HEK293 (cell line): ENCODE measurements around the gene COQ7.

Experiments
- CTCF ChIA-PET: fragments of 350-600 bp; formaldehyde crosslinking; extraction: SDS; loops from one replicate; lab custom pipeline; 2021; ENCODE audit warnings: antibody characterized with exemption; lab: Yijun Ruan, JAX
- POLR2A ChIA-PET: fragments of 300-600 bp; formaldehyde crosslinking; extraction: SDS; loops from one replicate; lab custom pipeline; 2020; ENCODE audit warnings: antibody characterized with exemption, inconsistent platforms; lab: Yijun Ruan, JAX
- H3K27ac ChIP-seq: fragments of 200-500 bp; sonication (Bioruptor generic); 2 replicates; pipeline ENCODE4 v1.5.1; 2014; ENCODE audit warnings: low read depth, low read length, control low read depth, inconsistent platforms; ENCODE audit errors: extremely low read depth
- H3K36me3 ChIP-seq, 2 experiments: fragments of 200-500 bp in 1 of 2; sonication (Bioruptor generic) in 1 of 2; 1 replicate in 1 of 2; 2 replicates in 1 of 2; pipeline ENCODE4 v1.5.1; 2014 to 2017; ENCODE audit warnings: inconsistent platforms in 2 of 2, low read length in 2 of 2; ENCODE audit not compliant: control insufficient read depth in 2 of 2, insufficient read depth in 1 of 2
- H3K4me1 ChIP-seq: fragments of 200-500 bp; sonication (Bioruptor generic); 2 replicates; pipeline ENCODE4 v1.5.1; 2014; ENCODE audit warnings: mild to moderate bottlenecking, low read length, inconsistent platforms; ENCODE audit not compliant: control insufficient read depth, insufficient read depth
- H3K4me3 ChIP-seq: 2 replicates; pipeline ENCODE4 v1.5.1; 2011; ENCODE audit warnings: low read depth, mild to moderate bottlenecking, control low read depth, low read length, moderate library complexity
- H3K9me3 ChIP-seq: fragments of 200-500 bp; sonication (Bioruptor generic); 2 replicates; pipeline ENCODE4 v1.5.1; 2014; ENCODE audit warnings: low read depth, low read length, inconsistent platforms; ENCODE audit not compliant: control insufficient read depth, insufficient read depth
- EGR2 ChIP-seq: fragments of 450-650 bp; formaldehyde crosslinking; IDR thresholded peaks from 2 replicates; pipeline ENCODE4 v1.5.1; 2016; ENCODE audit warnings: low read depth, missing biosample characterization, missing genetic modification characterization
- KLF1 ChIP-seq: fragments of 450-650 bp; formaldehyde crosslinking; IDR thresholded peaks from 2 replicates; pipeline ENCODE4 v1.5.1; 2016; ENCODE audit warnings: missing biosample characterization, missing genetic modification characterization
- SCRT1 ChIP-seq: fragments of 450-650 bp; formaldehyde crosslinking; IDR thresholded peaks from 2 replicates; pipeline ENCODE4 v1.5.1; 2016; ENCODE audit warnings: missing biosample characterization, missing genetic modification characterization, borderline replicate concordance
- SCRT2 ChIP-seq: fragments of 450-650 bp; formaldehyde crosslinking; IDR thresholded peaks from 2 replicates; pipeline ENCODE4 v1.5.1; 2016; ENCODE audit warnings: missing biosample characterization, missing genetic modification characterization
- YY1 ChIP-seq: fragments of 450-650 bp; formaldehyde crosslinking; IDR thresholded peaks from 2 replicates; pipeline ENCODE4 v1.5.1; 2018; ENCODE audit warnings: missing biosample characterization, missing genetic modification characterization
- ZBTB1 ChIP-seq: fragments of 450-650 bp; formaldehyde crosslinking; IDR thresholded peaks from 2 replicates; pipeline ENCODE4 v1.5.1; 2016; ENCODE audit warnings: missing biosample characterization, missing genetic modification characterization
- ZFP37 ChIP-seq: fragments of 450-650 bp; formaldehyde crosslinking; IDR thresholded peaks from 2 replicates; pipeline ENCODE4 v1.5.1; 2016; ENCODE audit warnings: missing biosample characterization, missing genetic modification characterization
- ZNF140 ChIP-seq: fragments of 450-650 bp; formaldehyde crosslinking; IDR thresholded peaks from 2 replicates; pipeline ENCODE4 v1.5.1; 2016; ENCODE audit warnings: missing biosample characterization, missing genetic modification characterization
- ZNF221 ChIP-seq: fragments of 450-650 bp; formaldehyde crosslinking; IDR thresholded peaks from 2 replicates; pipeline ENCODE4 v1.5.1; 2017; ENCODE audit warnings: missing biosample characterization, missing genetic modification characterization, borderline replicate concordance
- ZNF24 ChIP-seq: fragments of 450-650 bp; formaldehyde crosslinking; IDR thresholded peaks from 2 replicates; pipeline ENCODE4 v1.5.1; 2016; ENCODE audit warnings: missing biosample characterization, missing genetic modification characterization
- ZNF248 ChIP-seq: fragments of 450-650 bp; formaldehyde crosslinking; IDR thresholded peaks from 2 replicates; pipeline ENCODE4 v1.5.1; 2017; ENCODE audit warnings: missing biosample characterization, missing genetic modification characterization
- ZNF501 ChIP-seq: fragments of 450-650 bp; formaldehyde crosslinking; IDR thresholded peaks from 2 replicates; pipeline ENCODE4 v1.5.1; 2016; ENCODE audit warnings: missing biosample characterization, missing genetic modification characterization
- ZNF548 ChIP-seq: fragments of 450-650 bp; formaldehyde crosslinking; IDR thresholded peaks from 2 replicates; pipeline ENCODE4 v1.5.1; 2016; ENCODE audit warnings: missing biosample characterization, missing genetic modification characterization
- ZNF626 ChIP-seq: fragments of 450-650 bp; sonication (Bioruptor Pico); formaldehyde crosslinking; IDR thresholded peaks from 2 replicates; pipeline ENCODE4 v1.5.1; 2018; ENCODE audit warnings: missing biosample characterization, missing genetic modification characterization, inconsistent platforms
- ZNF660 ChIP-seq: fragments of 450-650 bp; IDR thresholded peaks from 2 replicates; pipeline ENCODE4 v1.5.1; 2018; ENCODE audit warnings: missing biosample characterization, mild to moderate bottlenecking, missing genetic modification characterization
- ZNF776 ChIP-seq: fragments of 450-650 bp; formaldehyde crosslinking; IDR thresholded peaks from 2 replicates; pipeline ENCODE4 v1.5.0; 2017; ENCODE audit warnings: missing biosample characterization, missing genetic modification characterization, borderline replicate concordance
- ZSCAN30 ChIP-seq: fragments of 450-650 bp; IDR thresholded peaks from 2 replicates; pipeline ENCODE4 v1.5.1; 2018; ENCODE audit warnings: missing biosample characterization, mild to moderate bottlenecking, missing genetic modification characterization, moderate library complexity
- TF ChIP-seq, protein P1 (sequence below): fragments of 450-650 bp; formaldehyde crosslinking; IDR thresholded peaks from 2 replicates; pipeline ENCODE4 v1.5.1; 2016; ENCODE audit warnings: missing biosample characterization, missing genetic modification characterization
- TF ChIP-seq, protein P2 (sequence below): fragments of 450-650 bp; formaldehyde crosslinking; optimal IDR thresholded peaks from 2 replicates; pipeline ENCODE3; 2016; ENCODE audit warnings: missing biosample characterization, mild to moderate bottlenecking, missing genetic modification characterization
- TF ChIP-seq, protein P3 (sequence below): fragments of 450-650 bp; formaldehyde crosslinking; IDR thresholded peaks from 2 replicates; pipeline ENCODE4 v1.5.1; 2017; ENCODE audit warnings: missing biosample characterization, missing genetic modification characterization
- TF ChIP-seq, protein P4 (sequence below): fragments of 450-650 bp; formaldehyde crosslinking; IDR thresholded peaks from 2 replicates; pipeline ENCODE4 v1.5.1; 2017; ENCODE audit warnings: missing biosample characterization, missing genetic modification characterization

COQ7 gene

DNA sequence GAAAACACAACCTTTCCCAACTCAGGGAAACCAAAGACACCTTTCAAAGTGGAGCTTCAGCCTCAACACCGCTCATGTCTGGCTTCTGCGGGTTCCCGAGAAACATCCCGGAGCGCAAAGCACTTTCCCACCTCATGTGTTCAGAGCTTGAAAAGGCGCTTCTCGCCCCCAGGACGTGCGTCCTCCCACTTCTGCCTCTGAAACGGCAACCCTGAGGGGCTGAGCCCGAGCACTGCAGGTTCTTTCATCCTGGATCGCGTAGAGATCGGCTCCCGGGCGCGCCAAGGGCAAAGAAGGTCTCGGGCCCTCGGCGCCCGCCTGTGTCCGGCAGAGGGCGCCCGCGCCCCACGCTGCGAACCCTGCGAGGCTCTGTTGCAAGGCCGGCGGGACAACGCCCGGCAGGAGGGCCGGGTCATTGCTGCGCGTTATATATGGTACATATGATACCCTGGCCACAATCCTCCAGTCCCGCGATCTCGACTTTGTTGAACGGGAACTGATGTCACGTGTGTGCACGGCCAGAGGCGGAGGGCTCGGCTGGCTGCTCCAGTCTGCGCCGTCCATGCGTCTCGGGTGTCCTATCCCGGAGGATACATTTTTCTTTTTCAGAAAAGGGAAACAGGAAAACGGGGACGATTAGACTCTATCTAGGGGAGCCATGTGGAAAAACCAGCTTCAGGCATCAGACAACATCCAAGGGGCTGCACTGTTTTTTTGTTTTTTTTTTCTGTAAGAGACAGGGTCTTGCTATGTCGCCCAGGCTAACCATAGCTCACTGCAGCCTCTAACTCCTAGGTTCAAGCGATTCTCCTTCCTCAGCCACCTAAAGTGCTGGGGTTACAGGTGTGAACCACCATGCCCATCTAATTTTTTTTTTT lies 19.1 kb downstream of the COQ7 start (continued):
- 0 out of 2 replicates have a peak, but pooled peaks have one; percentile 52 for TF ChIP-seq ZNF24 (tag by site-specific recombination)
- TF ChIP-seq, protein P1, sequence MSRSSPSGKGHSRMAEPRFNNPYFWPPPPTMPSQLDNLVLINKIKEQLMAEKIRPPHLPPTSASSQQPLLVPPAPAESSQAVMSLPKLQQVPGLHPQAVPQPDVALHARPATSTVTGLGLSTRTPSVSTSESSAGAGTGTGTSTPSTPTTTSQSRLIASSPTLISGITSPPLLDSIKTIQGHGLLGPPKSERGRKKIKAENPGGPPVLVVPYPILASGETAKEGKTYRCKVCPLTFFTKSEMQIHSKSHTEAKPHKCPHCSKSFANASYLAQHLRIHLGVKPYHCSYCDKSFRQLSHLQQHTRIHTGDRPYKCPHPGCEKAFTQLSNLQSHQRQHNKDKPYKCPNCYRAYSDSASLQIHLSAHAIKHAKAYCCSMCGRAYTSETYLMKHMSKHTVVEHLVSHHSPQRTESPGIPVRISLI (tag by site-specific recombination) = peak; percentile 92
- peak; percentile 91 for TF ChIP-seq ZSCAN30 (tag by site-specific recombination)
- TF ChIP-seq ZNF626 = no peak
- TF ChIP-seq, protein P2, sequence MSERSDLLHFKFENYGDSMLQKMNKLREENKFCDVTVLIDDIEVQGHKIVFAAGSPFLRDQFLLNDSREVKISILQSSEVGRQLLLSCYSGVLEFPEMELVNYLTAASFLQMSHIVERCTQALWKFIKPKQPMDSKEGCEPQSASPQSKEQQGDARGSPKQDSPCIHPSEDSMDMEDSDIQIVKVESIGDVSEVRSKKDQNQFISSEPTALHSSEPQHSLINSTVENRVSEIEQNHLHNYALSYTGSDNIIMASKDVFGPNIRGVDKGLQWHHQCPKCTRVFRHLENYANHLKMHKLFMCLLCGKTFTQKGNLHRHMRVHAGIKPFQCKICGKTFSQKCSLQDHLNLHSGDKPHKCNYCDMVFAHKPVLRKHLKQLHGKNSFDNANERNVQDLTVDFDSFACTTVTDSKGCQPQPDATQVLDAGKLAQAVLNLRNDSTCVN (tag by site-specific recombination) = peak; percentile 82
- 0 out of 2 replicates have a peak, but pooled peaks have one; percentile 9 for TF ChIP-seq EGR2 (tag by site-specific recombination)
- TF ChIP-seq ZNF501 (tag by site-specific recombination) = peak; percentile 62; the same call in 1 of the 2 replicates
- TF ChIP-seq, all 188 proteins: peak for 53

DNA sequence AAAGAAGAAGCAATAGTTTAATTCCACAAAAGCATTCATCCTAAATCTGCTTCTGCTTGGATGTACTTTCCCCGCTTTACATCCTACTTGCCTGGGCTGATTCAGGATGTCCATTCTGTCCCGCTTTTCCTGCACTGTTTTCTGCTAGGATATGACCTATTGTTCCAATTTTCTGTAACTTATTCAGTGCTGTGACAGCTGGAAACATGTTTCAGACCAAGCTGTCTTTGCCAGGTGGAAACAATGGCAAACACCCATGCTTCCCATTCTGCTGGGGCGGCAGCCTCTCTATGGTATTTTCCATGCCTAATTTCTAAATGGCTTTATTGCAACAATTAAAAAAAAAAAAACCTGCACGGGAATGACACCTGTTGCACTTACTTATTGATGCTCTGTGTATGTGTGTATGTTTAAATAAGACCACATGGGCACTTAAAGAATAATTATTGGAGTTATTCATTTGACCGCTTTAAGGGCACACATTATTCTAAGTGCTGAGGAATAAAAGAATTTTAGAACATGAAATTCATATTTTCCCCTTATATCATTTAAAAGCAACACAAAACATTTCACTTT lies 21.0 kb downstream of the COQ7 start:
- peaks cover 4% of the 10 kb centered on the region for H3K4me1 ChIP-seq
- ChIA-PET POLR2A (interaction anchor here (1.3 kb wide), 1 partner anchor 50 kb away, joined by 3 read pairs; no protein-coding TSS in a partner anchor), CTCF (interaction anchor here (0.7 kb wide), 2 partner anchors 81 to 373 kb away, joined by 3 to 5 read pairs; no protein-coding TSS in a partner anchor)
- no peak overlapping the region for H3K27ac ChIP-seq
- TF ChIP-seq SCRT1 (peak; percentile 62; the same call in 1 of the 2 replicates), SCRT2 (tag by site-specific recombination) (peak; percentile 76), ZNF776 (tag by site-specific recombination) (no peak)
- no peak overlapping the region for H3K4me3 ChIP-seq
- no peaks in the 10 kb centered on the region for H3K9me3 ChIP-seq
- H3K36me3 ChIP-seq = no peaks in the 10 kb centered on the region

DNA sequence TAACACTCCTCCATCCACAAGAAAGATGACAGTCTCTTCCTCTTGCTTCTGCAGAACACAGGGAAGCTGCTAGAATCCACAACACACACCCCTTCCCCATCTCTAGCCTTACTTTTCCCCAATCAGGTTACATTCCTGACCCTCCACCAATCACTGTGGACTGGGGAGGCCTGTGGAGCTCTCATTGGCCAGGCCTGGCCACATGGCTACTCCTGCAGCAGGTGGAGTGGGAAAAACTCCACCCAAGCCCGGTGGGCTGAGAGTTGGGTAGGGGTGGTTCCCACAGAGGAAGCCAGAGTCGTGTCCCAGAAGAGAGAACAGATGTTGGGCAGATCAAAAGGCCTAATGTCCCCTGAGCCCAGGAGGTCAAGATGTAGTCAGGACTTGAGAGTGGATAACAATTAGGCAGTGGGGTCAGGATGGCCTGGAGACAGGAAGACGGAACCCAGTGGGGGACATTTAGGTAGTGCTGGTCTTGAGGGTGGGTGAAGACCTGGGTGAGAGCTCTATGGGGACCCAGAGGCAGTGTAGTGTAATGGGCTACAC lies 22.1 kb downstream of the COQ7 start:
- TF ChIP-seq, protein P3, sequence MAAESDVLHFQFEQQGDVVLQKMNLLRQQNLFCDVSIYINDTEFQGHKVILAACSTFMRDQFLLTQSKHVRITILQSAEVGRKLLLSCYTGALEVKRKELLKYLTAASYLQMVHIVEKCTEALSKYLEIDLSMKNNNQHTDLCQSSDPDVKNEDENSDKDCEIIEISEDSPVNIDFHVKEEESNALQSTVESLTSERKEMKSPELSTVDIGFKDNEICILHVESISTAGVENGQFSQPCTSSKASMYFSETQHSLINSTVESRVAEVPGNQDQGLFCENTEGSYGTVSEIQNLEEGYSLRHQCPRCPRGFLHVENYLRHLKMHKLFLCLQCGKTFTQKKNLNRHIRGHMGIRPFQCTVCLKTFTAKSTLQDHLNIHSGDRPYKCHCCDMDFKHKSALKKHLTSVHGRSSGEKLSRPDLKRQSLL (tag by site-specific recombination) = no peak
- TF ChIP-seq ZNF140 (tag by site-specific recombination) (no peak), ZNF221 (no peak), ZNF660 (tag by site-specific recombination) (no peak), YY1 (tag by site-specific recombination) (no peak), ZBTB1 (no peak), ZNF548 (tag by site-specific recombination) (no peak), ZFP37 (tag by site-specific recombination) (no peak), KLF1 (tag by site-specific recombination) (no peak), ZNF248 (tag by site-specific recombination) (no peak)
- TF ChIP-seq, protein P4, sequence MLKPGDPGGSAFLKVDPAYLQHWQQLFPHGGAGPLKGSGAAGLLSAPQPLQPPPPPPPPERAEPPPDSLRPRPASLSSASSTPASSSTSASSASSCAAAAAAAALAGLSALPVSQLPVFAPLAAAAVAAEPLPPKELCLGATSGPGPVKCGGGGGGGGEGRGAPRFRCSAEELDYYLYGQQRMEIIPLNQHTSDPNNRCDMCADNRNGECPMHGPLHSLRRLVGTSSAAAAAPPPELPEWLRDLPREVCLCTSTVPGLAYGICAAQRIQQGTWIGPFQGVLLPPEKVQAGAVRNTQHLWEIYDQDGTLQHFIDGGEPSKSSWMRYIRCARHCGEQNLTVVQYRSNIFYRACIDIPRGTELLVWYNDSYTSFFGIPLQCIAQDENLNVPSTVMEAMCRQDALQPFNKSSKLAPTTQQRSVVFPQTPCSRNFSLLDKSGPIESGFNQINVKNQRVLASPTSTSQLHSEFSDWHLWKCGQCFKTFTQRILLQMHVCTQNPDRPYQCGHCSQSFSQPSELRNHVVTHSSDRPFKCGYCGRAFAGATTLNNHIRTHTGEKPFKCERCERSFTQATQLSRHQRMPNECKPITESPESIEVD (tag by site-specific recombination) = no peak
- TF ChIP-seq, protein P2 (tag by site-specific recombination) = no peak
- TF ChIP-seq, all 188 proteins: peak for 0
- ChIA-PET POLR2A (interaction anchor here (0.7 to 1.3 kb wide), 2 partner anchors 49 to 429 kb away, joined by 3 to 9 read pairs; no protein-coding TSS in a partner anchor), CTCF (no interaction called here)
- no peaks in the 10 kb centered on the region for H3K36me3 ChIP-seq
- H3K4me1 ChIP-seq = peaks cover 4% of the 10 kb centered on the region
- no peak overlapping the region for H3K4me3 ChIP-seq
- no peak overlapping the region for H3K27ac ChIP-seq
- H3K9me3 ChIP-seq = no peaks in the 10 kb centered on the region
